Measurements from ENCODE around the gene SKAP1.

GRCh38 chr17:48113201-48113676 is 316.8 kb downstream of the SKAP1 start:
- no peak for TF ChIP-seq CTCF (IDR thresholded peaks at IDR 0.05 in 8 of 11, conservative IDR thresholded peaks at IDR 0.05 in 3 of 11)
- TF ChIP-seq POLR2A (IDR thresholded peaks at IDR 0.05): peak in 1 of 3 donors; percentile 38
- TF ChIP-seq POLR2AphosphoS5 (IDR thresholded peaks at IDR 0.05): peak in 2 of 3 donors; percentile 23 to 89
